ENCODE measurements around the gene GALT. TPM values are rescaled to one million over a fixed set of nuclear protein-coding genes. Genes with fewer than 3 reads are reported as not detected.

The GALT gene
- total and polyA plus RNA-seq, 2 of the 13 experiments (the other 11 are each of a cell fraction or from before 2014, with no cell fraction given) = 40.4 to 46.3 TPM

DNA sequence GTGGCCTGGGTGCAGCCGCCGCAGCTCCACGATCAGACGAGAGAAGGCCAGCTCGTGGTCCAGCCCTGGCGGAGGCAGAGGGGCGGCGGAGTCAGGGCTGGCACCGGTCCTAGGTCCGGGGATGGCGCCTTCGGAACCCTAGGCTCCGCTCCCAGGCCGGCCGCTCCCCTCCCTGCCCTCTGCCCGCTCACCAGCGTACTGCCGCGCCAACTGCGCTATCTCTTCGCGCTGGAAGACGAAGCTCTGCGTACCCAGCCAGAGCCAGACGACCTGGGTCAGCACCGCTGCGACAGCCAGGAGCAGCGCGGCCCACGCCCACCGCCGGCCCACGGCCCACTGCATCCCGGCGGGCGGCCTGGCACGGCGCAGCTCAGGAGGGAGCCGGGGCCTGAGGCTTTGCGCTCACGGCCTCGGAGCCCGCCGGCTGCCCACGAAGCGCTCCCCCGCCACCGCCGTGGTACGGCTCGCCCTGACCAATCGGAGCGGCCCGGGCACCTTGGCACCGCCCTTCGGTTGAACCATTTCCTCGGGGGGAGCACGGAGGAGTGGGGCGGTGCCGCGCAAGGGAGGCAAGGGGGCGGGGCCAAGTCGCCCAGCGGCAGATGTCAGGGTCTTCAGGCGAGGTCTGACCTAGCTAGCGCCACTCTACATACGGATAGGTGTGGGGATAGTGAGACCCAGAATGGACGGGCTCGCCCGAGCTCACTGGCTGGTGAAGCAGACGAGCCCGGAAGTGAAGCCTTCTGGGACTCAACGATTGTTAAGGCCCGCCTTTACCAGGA, 8.9 kb upstream of the GALT start, which contains the start of gene SIGMAR1 (continued):
- TF ChIP-seq, protein P1, sequence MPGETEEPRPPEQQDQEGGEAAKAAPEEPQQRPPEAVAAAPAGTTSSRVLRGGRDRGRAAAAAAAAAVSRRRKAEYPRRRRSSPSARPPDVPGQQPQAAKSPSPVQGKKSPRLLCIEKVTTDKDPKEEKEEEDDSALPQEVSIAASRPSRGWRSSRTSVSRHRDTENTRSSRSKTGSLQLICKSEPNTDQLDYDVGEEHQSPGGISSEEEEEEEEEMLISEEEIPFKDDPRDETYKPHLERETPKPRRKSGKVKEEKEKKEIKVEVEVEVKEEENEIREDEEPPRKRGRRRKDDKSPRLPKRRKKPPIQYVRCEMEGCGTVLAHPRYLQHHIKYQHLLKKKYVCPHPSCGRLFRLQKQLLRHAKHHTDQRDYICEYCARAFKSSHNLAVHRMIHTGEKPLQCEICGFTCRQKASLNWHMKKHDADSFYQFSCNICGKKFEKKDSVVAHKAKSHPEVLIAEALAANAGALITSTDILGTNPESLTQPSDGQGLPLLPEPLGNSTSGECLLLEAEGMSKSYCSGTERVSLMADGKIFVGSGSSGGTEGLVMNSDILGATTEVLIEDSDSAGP (CRISPR knock-in tag; IDR thresholded peaks at IDR 0.05; ENCODE audit: borderline replicate concordance) = peak; percentile 51; the same call in 1 of the 2 replicates
- peak; percentile 78; the same call in 1 of the 2 replicates for TF ChIP-seq ZNF792 (CRISPR knock-in tag; IDR thresholded peaks at IDR 0.05)
- TF ChIP-seq ZSCAN22 (CRISPR knock-in tag; IDR thresholded peaks at IDR 0.05) = no peak
- TF ChIP-seq SETDB1 (CRISPR knock-in tag; IDR thresholded peaks at IDR 0.05; ENCODE audit: borderline replicate concordance) = no peak
- no peak; the same call in 1 of the 2 replicates for TF ChIP-seq HNF4A (CRISPR knock-in tag; IDR thresholded peaks at IDR 0.05)
- TF ChIP-seq, protein P2, sequence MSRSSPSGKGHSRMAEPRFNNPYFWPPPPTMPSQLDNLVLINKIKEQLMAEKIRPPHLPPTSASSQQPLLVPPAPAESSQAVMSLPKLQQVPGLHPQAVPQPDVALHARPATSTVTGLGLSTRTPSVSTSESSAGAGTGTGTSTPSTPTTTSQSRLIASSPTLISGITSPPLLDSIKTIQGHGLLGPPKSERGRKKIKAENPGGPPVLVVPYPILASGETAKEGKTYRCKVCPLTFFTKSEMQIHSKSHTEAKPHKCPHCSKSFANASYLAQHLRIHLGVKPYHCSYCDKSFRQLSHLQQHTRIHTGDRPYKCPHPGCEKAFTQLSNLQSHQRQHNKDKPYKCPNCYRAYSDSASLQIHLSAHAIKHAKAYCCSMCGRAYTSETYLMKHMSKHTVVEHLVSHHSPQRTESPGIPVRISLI (CRISPR knock-in tag; IDR thresholded peaks at IDR 0.05; ENCODE audit: borderline replicate concordance) = no peak; the same call in 1 of the 2 replicates
- TF ChIP-seq ZNF282 (IDR thresholded peaks at IDR 0.05; ENCODE audit: partially characterized antibody) = no peak
- TF ChIP-seq ZNF7 (CRISPR knock-in tag; IDR thresholded peaks at IDR 0.05) = no peak
- no peak for TF ChIP-seq ZNF296 (CRISPR knock-in tag; conservative IDR thresholded peaks at IDR 0.05)
- no peak for TF ChIP-seq ZNF850 (CRISPR knock-in tag; conservative IDR thresholded peaks at IDR 0.05)
- no peak for TF ChIP-seq MIER2 (CRISPR knock-in tag; IDR thresholded peaks at IDR 0.05)
- TF ChIP-seq RBM39 (IDR thresholded peaks at IDR 0.05; ENCODE audit: low read depth, low read length, poor library complexity, severe bottlenecking) = no peak
- TF ChIP-seq, protein P3, sequence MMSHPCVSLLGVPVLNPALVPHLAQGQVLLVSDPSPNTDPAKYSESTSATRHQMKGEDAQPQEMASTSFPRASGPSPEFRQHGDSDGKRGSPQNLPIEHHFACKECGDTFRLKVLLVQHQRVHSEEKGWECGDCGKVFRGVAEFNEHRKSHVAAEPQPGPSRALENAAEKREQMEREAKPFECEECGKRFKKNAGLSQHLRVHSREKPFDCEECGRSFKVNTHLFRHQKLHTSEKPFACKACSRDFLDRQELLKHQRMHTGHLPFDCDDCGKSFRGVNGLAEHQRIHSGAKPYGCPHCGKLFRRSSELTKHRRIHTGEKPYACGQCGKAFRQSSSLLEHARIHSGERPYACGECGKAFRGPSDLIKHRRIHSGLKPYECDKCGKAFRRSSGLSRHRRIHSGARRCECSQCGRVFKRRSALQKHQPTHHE (CRISPR knock-in tag; IDR thresholded peaks at IDR 0.05; ENCODE audit: borderline replicate concordance) = 0 out of 2 replicates have a peak, but pooled peaks have one; percentile 77
- TF ChIP-seq JUND (CRISPR knock-in tag; IDR thresholded peaks at IDR 0.05) = 0 out of 2 replicates have a peak, but pooled peaks have one; percentile 0
- no peak; the same call in 1 of the 2 replicates for TF ChIP-seq GZF1 (CRISPR knock-in tag; IDR thresholded peaks at IDR 0.05)
- peak; percentile 69; the same call in 1 of the 2 replicates for TF ChIP-seq ZNF607 (CRISPR knock-in tag; IDR thresholded peaks at IDR 0.05; ENCODE audit: borderline replicate concordance)
- TF ChIP-seq CCAR2 (optimal IDR thresholded peaks at IDR 0.05; ENCODE audit: low read depth, low read length) = no peak
- peak; percentile 91 for TF ChIP-seq HDAC1 (CRISPR knock-in tag; IDR thresholded peaks at IDR 0.05)
- no peak; the same call in 1 of the 2 replicates for TF ChIP-seq NR1H2 (CRISPR knock-in tag; IDR thresholded peaks at IDR 0.05; ENCODE audit: borderline replicate concordance, low read depth)
- peak; percentile 85 for TF ChIP-seq POLR2G (IDR thresholded peaks at IDR 0.05; ENCODE audit: low read depth, low read length)
- no peak for TF ChIP-seq TAF15 (IDR thresholded peaks at IDR 0.05; ENCODE audit: low read depth, low read length, poor library complexity, severe bottlenecking)
- TF ChIP-seq MED13 (CRISPR knock-in tag; IDR thresholded peaks at IDR 0.05) = no peak; the same call in 1 of the 2 replicates
- TF ChIP-seq ZNF589 (CRISPR knock-in tag; conservative IDR thresholded peaks at IDR 0.05) = no peak
- TF ChIP-seq ZFP36 (IDR thresholded peaks at IDR 0.05; ENCODE audit: borderline replicate concordance, low read depth, low read length, partially characterized antibody) = no peak
- TF ChIP-seq, protein P4, sequence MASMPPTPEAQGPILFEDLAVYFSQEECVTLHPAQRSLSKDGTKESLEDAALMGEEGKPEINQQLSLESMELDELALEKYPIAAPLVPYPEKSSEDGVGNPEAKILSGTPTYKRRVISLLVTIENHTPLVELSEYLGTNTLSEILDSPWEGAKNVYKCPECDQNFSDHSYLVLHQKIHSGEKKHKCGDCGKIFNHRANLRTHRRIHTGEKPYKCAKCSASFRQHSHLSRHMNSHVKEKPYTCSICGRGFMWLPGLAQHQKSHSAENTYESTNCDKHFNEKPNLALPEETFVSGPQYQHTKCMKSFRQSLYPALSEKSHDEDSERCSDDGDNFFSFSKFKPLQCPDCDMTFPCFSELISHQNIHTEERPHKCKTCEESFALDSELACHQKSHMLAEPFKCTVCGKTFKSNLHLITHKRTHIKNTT (CRISPR knock-in tag; IDR thresholded peaks at IDR 0.05) = no peak

Data from HepG2 (cell line).